Stimulated activated naive CD8-positive, alpha-beta T cell treated with anti-CD3 and anti-CD28 coated beads, Interleukin-15, Interleukin-2, amounts not matched to agents 100 U/mL and 50 U/mL, for 24 hours (primary cell): ENCODE data around the gene PROSER3.

Experiments used
- ATAC-seq: fragments of 150-1000 bp; cut with Tn5 transposase; one replicate; pipeline ENCODE4 v1.10.0; 2021
- DNase-seq: peaks from one replicate; pipeline ENCODE4 v3.0.0; 2021

Gene PROSER3

GRCh38 chr19:35777961-35778360, 20.0 kb downstream of the PROSER3 start:
- DNase-seq (no peak), ATAC-seq (no peak)

- no peak for ATAC-seq
- DNase-seq, result no peak
Measured at GRCh38 chr19:35779033-35779432, 21.1 kb downstream of the PROSER3 start.

GRCh38 chr19:35780058-35780457, 22.1 kb downstream of the PROSER3 start:
- ATAC-seq (no peak), DNase-seq (no peak)

- ATAC-seq (no peak), DNase-seq (no peak)
Measured at GRCh38 chr19:35780717-35781116, 22.7 kb downstream of the PROSER3 start.

GRCh38 chr19:35781650-35782049, 23.7 kb downstream of the PROSER3 start:
- DNase-seq (no peak), ATAC-seq (no peak)

- DNase-seq (no peak), ATAC-seq (no peak)
Measured at GRCh38 chr19:35782589-35782988, 24.6 kb downstream of the PROSER3 start.

- ATAC-seq (no peak), DNase-seq (no peak)
Measured at GRCh38 chr19:35783469-35784434, 25.8 kb downstream of the PROSER3 start.

- ATAC-seq, result no peak
- no peak for DNase-seq
Measured at GRCh38 chr19:35784503-35785338, 26.7 kb downstream of the PROSER3 start.

GRCh38 chr19:35785339-35785627, 27.3 kb downstream of the PROSER3 start:
- ATAC-seq, result no peak
- DNase-seq, result no peak

GRCh38 chr19:35786299-35787160, 28.6 kb downstream of the PROSER3 start:
- ATAC-seq (no peak), DNase-seq (no peak)

- DNase-seq (no peak), ATAC-seq (no peak)
Measured at GRCh38 chr19:35787227-35787799, 29.3 kb downstream of the PROSER3 start.

GRCh38 chr19:35788205-35788960, 30.4 kb downstream of the PROSER3 start:
- no peak for DNase-seq

GRCh38 chr19:35789195-35789977, 31.4 kb downstream of the PROSER3 start:
- ATAC-seq (no peak), DNase-seq (no peak)

More at GRCh38 chr19:35788205-35788960, 30.4 kb downstream of the PROSER3 start:
- no peak for ATAC-seq

GRCh38 chr19:35789978-35790944, 32.3 kb downstream of the PROSER3 start:
- DNase-seq, result no peak
- no peak for ATAC-seq

GRCh38 chr19:35790981-35791813, 33.2 kb downstream of the PROSER3 start:
- DNase-seq (peak; percentile 24), ATAC-seq (no peak)

- no peak for DNase-seq
- no peak for ATAC-seq
Measured at GRCh38 chr19:35791814-35792279, 33.9 kb downstream of the PROSER3 start.

- ATAC-seq (no peak), DNase-seq (no peak)
Measured at GRCh38 chr19:35792312-35792711, 34.3 kb downstream of the PROSER3 start.

GRCh38 chr19:35792888-35793287, 34.9 kb downstream of the PROSER3 start:
- no peak for ATAC-seq
- no peak for DNase-seq
